GM19240 (cell line): ENCODE measurements around the gene MEIOC.
"Not testable (repeated sequence)": the region's sequence is repeated elsewhere in the genome, so short reads cannot be mapped to it uniquely, and the experiment has no call there.

ENCODE experiments used
- DNase-seq: peaks from one replicate; pipeline ENCODE4 v3.0.0; 2011; ENCODE audit warnings: low spot score; ENCODE audit not compliant: insufficient read length

MEIOC gene

GRCh38 chr17:44647736-44648135 is 8.5 kb upstream of the MEIOC start:
- no peak for DNase-seq

GRCh38 chr17:44648963-44649362 is 7.3 kb upstream of the MEIOC start:
- DNase-seq: no peak

- no peak for DNase-seq
These were observed 5.0 kb upstream of the MEIOC start for GRCh38 chr17:44651228-44651627.

GRCh38 chr17:44652727-44653126 is 3.5 kb upstream of the MEIOC start:
- no peak for DNase-seq

- DNase-seq: no peak
These were observed 2.9 kb upstream of the MEIOC start for GRCh38 chr17:44653384-44653783.

- DNase-seq: no peak
These were observed 2.3 kb upstream of the MEIOC start for GRCh38 chr17:44653954-44654353.

- no peak for DNase-seq
These were observed 5.6 kb downstream of the MEIOC start for GRCh38 chr17:44661835-44662234.

GRCh38 chr17:44663095-44663494 is 6.8 kb downstream of the MEIOC start:
- DNase-seq: no peak

- no peak for DNase-seq
These were observed 8.6 kb downstream of the MEIOC start for GRCh38 chr17:44664867-44665266.

- DNase-seq: no peak
These were observed 9.7 kb downstream of the MEIOC start for GRCh38 chr17:44666006-44666405.

- DNase-seq: no peak
These were observed 16.3 kb downstream of the MEIOC start for GRCh38 chr17:44672479-44673093.

GRCh38 chr17:44673893-44674292 is 17.6 kb downstream of the MEIOC start:
- no peak for DNase-seq

GRCh38 chr17:44677136-44677535 is 20.9 kb downstream of the MEIOC start:
- DNase-seq: no peak

- DNase-seq: not testable (repeated sequence)
These were observed 27.0 kb downstream of the MEIOC start for GRCh38 chr17:44683303-44683702.

GRCh38 chr17:44687756-44688155 is 31.5 kb downstream of the MEIOC start:
- DNase-seq: no peak

- no peak for DNase-seq
These were observed 31.9 kb downstream of the MEIOC start for GRCh38 chr17:44688200-44688599.

GRCh38 chr17:44688675-44689476 is 32.6 kb downstream of the MEIOC start:
- no peak for DNase-seq

GRCh38 chr17:44689477-44690217 is 33.4 kb downstream of the MEIOC start, which contains the start of gene CCDC43:
TSS of gene CCDC43 (minus strand) at chr17:44689776. CDS start at chr17:44689753, 23 bp downstream.
- DNase-seq: peak; percentile 90

- not testable (repeated sequence) for DNase-seq
These were observed 34.6 kb downstream of the MEIOC start for GRCh38 chr17:44690746-44691306.

- DNase-seq: no peak
These were observed 37.3 kb downstream of the MEIOC start for GRCh38 chr17:44693609-44694008.

- not testable (repeated sequence) for DNase-seq
These were observed 44.0 kb downstream of the MEIOC start for GRCh38 chr17:44700288-44700687.
